ENCODE measurements around the gene CACNG1. TPM values are rescaled to one million over a fixed set of nuclear protein-coding genes. Genes with fewer than 3 reads are reported as not detected.
"Not testable (repeated sequence)": the region's sequence is repeated elsewhere in the genome, so short reads cannot be mapped to it uniquely, and the experiment has no call there.

CACNG1 gene
- polyA plus RNA-seq, 1 experiment, result not detected

DNA sequence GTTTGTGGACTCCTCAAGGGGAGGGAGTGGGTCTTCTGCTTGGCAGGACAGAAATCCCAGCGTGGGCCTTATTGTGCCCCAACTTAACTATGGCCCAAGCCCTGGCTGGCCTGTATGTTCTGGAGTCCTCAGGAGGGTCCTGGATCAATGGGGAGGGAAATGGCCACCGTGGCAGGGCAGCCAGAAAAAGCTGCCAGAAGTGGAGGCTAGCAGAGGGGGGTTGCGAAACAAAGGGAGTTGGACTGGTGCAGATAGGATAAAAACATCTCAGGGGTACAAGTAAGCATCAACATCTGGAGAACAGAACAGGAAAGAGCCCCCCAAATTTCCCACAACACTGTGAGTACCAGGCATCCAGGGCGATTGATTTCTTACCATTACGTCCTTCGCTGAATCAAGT lies 3.7 kb upstream of the CACNG1 start:
- TF ChIP-seq, protein P1, sequence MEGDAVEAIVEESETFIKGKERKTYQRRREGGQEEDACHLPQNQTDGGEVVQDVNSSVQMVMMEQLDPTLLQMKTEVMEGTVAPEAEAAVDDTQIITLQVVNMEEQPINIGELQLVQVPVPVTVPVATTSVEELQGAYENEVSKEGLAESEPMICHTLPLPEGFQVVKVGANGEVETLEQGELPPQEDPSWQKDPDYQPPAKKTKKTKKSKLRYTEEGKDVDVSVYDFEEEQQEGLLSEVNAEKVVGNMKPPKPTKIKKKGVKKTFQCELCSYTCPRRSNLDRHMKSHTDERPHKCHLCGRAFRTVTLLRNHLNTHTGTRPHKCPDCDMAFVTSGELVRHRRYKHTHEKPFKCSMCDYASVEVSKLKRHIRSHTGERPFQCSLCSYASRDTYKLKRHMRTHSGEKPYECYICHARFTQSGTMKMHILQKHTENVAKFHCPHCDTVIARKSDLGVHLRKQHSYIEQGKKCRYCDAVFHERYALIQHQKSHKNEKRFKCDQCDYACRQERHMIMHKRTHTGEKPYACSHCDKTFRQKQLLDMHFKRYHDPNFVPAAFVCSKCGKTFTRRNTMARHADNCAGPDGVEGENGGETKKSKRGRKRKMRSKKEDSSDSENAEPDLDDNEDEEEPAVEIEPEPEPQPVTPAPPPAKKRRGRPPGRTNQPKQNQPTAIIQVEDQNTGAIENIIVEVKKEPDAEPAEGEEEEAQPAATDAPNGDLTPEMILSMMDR (IDR thresholded peaks at IDR 0.05; ENCODE audit: low read depth, low read length), result no peak
- POLR2A ChIA-PET, result no interaction called here
- H3K4me3 ChIP-seq (ENCODE audit: low read depth, low read length), result no peak overlapping the region
- peaks cover 29% of the 10 kb centered on the region for H3K27me3 ChIP-seq (ENCODE audit: control insufficient read depth, insufficient read depth, low read length)
- CTCF ChIA-PET, result no interaction called here
- DNase-seq (ENCODE audit: low read depth, low spot score), result no peak
- H3K9me3 ChIP-seq (ENCODE audit: control insufficient read depth, insufficient read depth, low read length), result no peaks in the 10 kb centered on the region
- no peak overlapping the region for H3K27ac ChIP-seq (ENCODE audit: low read depth, low read length)

DNA sequence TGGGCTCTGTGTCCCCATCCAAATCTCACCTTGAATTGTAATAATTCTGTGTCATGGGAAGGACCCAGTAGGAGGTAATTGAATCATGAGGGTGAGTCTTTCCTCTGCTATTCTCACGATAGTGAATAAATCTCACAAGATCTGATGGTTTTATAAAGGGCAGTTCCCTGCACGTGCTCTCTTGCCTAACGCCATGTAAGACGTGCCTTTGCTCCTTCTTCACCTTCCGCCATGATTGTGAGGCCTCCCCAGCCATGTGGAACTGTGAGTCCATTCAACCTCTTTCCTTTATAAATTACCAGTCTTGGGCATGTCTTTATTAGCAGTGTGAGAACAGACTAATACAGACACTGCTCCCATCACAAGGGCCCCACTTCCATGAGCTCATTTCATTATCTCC lies 3.2 kb upstream of the CACNG1 start:
- H3K4me3 ChIP-seq (ENCODE audit: low read depth, low read length); CTCF ChIA-PET; DNase-seq (ENCODE audit: low read depth, low spot score); POLR2A ChIA-PET; H3K27ac ChIP-seq (ENCODE audit: low read depth, low read length); H3K9me3 ChIP-seq (ENCODE audit: control insufficient read depth, insufficient read depth, low read length): not testable (repeated sequence)
- peaks cover 29% of the 10 kb centered on the region for H3K27me3 ChIP-seq (ENCODE audit: control insufficient read depth, insufficient read depth, low read length)

DNA sequence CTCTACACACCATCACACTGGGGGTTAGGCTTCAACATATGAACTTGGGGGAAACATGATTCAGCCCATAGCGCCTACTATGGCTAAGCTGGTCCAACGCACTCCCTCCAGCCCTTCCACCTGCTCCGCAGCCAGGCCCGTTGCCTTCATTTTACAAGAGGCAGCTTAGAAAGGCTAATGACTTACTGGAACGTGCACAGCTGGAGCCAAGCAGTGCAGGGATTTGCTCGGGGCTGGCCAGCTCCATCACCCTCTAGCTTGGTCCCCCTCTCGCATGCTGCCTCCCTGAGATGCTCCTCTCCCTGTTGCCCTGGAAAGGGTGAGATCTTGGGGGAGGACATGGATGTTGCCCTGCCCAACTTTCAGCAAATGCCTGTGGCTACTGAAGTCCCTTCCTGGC lies 2.8 kb upstream of the CACNG1 start:
- CTCF ChIA-PET, result no interaction called here
- POLR2A ChIA-PET, result no interaction called here
- Histone ChIP-seq H3K27me3 (ENCODE audit: control insufficient read depth, insufficient read depth, low read length) (peaks cover 29% of the 10 kb centered on the region), H3K27ac (ENCODE audit: low read depth, low read length) (no peak overlapping the region), H3K9me3 (ENCODE audit: control insufficient read depth, insufficient read depth, low read length) (no peaks in the 10 kb centered on the region), H3K4me3 (ENCODE audit: low read depth, low read length) (no peak overlapping the region)
- TF ChIP-seq, protein P1 (IDR thresholded peaks at IDR 0.05; ENCODE audit: low read depth, low read length), result no peak
- DNase-seq (ENCODE audit: low read depth, low spot score), result no peak

DNA sequence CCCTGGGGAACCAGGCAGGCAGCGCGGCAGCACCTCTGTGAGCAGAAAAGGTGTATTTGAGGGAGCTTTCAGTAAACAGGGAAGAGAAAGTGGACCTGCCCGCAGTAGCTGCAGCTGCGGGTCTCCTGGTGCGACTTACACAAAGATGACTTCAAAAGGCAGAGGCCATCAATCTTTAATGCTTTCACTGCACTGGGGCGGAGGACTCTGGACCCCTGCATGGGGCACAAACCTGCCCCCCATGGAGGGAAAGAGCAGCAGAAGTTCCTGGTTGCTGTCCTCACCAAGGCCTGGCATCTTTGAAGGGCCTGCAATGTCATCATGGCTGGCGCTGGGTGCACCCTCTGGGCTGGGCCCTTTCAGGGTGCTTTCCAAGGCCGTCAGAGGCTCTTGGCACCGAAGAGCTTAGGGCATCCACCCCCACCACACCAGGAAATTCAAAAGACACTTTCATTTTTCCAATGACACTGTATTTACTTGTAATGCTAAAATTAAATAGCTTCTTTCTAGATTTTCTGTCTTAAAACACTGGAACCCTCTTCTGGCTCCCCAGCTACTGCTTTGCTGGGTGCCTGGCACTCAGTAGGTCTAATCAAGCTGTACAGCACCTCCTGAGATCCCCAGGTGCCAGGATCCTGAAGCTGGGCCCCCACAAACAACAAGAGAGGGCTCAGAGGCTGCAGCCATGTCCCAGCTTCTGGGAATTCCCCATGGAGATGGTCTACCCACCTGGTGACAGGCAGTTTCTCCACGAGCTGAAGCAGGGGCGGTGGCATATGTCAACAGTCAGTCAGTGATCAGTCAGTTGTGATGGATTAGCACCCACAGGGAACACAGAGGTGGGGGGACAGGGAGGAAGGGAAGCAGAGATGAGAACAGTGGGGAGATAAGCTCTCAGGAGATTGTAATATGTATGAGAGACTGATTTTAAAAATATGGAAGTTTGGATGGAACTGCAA lies 2.1 kb upstream of the CACNG1 start:
- peaks cover 27% of the 10 kb centered on the region for H3K27me3 ChIP-seq (ENCODE audit: control insufficient read depth, insufficient read depth, low read length)

DNA sequence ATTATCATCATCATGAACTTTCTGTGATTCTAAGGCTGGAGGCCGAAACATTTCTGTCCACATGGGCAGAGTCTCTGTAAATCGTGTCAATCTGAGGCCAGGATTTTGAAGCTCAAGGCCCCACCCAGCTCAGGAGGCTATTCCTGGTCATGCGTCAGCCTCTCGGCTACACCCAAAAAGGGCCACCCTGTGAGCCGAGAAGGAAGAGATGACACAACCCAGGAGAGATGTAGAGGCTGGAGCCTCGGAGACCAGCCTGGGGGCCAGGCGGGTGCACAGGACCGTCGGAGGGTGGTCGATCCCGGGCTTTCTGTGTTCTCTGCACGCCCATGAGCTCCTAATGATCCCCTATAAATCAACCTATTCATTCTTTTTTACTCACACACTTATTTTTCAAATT lies 1.1 kb upstream of the CACNG1 start:
- peaks cover 27% of the 10 kb centered on the region for H3K27me3 ChIP-seq (ENCODE audit: control insufficient read depth, insufficient read depth, low read length)
- no peak overlapping the region for H3K4me3 ChIP-seq (ENCODE audit: low read depth, low read length)
- DNase-seq (ENCODE audit: low read depth, low spot score), result no peak
- peaks cover 3% of the 10 kb centered on the region; the same call in 1 of the 2 replicates for H3K9me3 ChIP-seq (ENCODE audit: control insufficient read depth, insufficient read depth, low read length)
- TF ChIP-seq, protein P1 (IDR thresholded peaks at IDR 0.05; ENCODE audit: low read depth, low read length), result no peak
- ChIA-PET CTCF (no interaction called here), POLR2A (no interaction called here)
- no peak overlapping the region for H3K27ac ChIP-seq (ENCODE audit: low read depth, low read length)

More for the DNA sequence above, 2.1 kb upstream of the CACNG1 start:
- TF ChIP-seq, protein P1 (IDR thresholded peaks at IDR 0.05; ENCODE audit: low read depth, low read length), result no peak
- Histone ChIP-seq H3K9me3 (ENCODE audit: control insufficient read depth, insufficient read depth, low read length) (no peaks in the 10 kb centered on the region), H3K27ac (ENCODE audit: low read depth, low read length) (no peak overlapping the region), H3K4me3 (ENCODE audit: low read depth, low read length) (no peak overlapping the region)
- CTCF ChIA-PET, result no interaction called here
- POLR2A ChIA-PET, result no interaction called here
- DNase-seq (ENCODE audit: low read depth, low spot score), result no peak
